ENCODE measurements around the gene SLC7A11.

SLC7A11 gene

GRCh38 chr4:138249132-138249531, 7.0 kb upstream of the SLC7A11 start:
- no peak overlapping the region for H3K4me2 ChIP-seq (ENCODE audit: low read depth, low read length)

GRCh38 chr4:138248058-138248457, 5.9 kb upstream of the SLC7A11 start:
- Histone ChIP-seq H3K9me3 (replicated peaks; ENCODE audit: insufficient read depth, low read length) (no peaks in the 10 kb centered on the region), H3K36me3 (replicated peaks; ENCODE audit: insufficient read depth, low read length) (no peaks in the 10 kb centered on the region), H3K27me3 (replicated peaks; ENCODE audit: insufficient read depth, low read length) (no peaks in the 10 kb centered on the region), H3K9ac (ENCODE audit: low read length) (no peak overlapping the region), H3F3A (ENCODE audit: insufficient read depth, low read length) (no peaks in the 10 kb centered on the region), H2AFZ (ENCODE audit: low read length) (no peak overlapping the region), H3K9me2 (replicated peaks; ENCODE audit: insufficient read depth, low read length) (no peaks in the 10 kb centered on the region), H3K27ac (ENCODE audit: low read length) (no peak overlapping the region), H3K4me1 (ENCODE audit: low read length) (no peaks in the 10 kb centered on the region), H3K4me2 (ENCODE audit: low read depth, low read length) (no peak overlapping the region), H4K20me1 (ENCODE audit: insufficient read depth, low read length) (no peaks in the 10 kb centered on the region), H3K79me2 (ENCODE audit: low read length) (no peaks in the 10 kb centered on the region), H3K4me3 (ENCODE audit: low read length) (no peak overlapping the region)
- DNase-seq, result no peak
- no peak for TF ChIP-seq EZH2phosphoT487 (IDR thresholded peaks at IDR 0.05; ENCODE audit: low read length)

More at GRCh38 chr4:138249132-138249531, 7.0 kb upstream of the SLC7A11 start:
- Histone ChIP-seq H4K20me1 (ENCODE audit: insufficient read depth, low read length) (no peaks in the 10 kb centered on the region), H3K4me1 (ENCODE audit: low read length) (no peaks in the 10 kb centered on the region), H3K27ac (ENCODE audit: low read length) (no peak overlapping the region), H3F3A (ENCODE audit: insufficient read depth, low read length) (no peaks in the 10 kb centered on the region), H3K4me3 (ENCODE audit: low read length) (no peak overlapping the region), H3K36me3 (replicated peaks; ENCODE audit: insufficient read depth, low read length) (no peaks in the 10 kb centered on the region), H3K9ac (ENCODE audit: low read length) (no peak overlapping the region), H3K9me3 (replicated peaks; ENCODE audit: insufficient read depth, low read length) (no peaks in the 10 kb centered on the region), H3K9me2 (replicated peaks; ENCODE audit: insufficient read depth, low read length) (no peaks in the 10 kb centered on the region), H2AFZ (ENCODE audit: low read length) (no peak overlapping the region), H3K79me2 (ENCODE audit: low read length) (no peaks in the 10 kb centered on the region), H3K27me3 (replicated peaks; ENCODE audit: insufficient read depth, low read length) (no peaks in the 10 kb centered on the region)
- no peak for TF ChIP-seq CTCF (IDR thresholded peaks at IDR 0.05; ENCODE audit: low read length)
- no peak for TF ChIP-seq EZH2 (optimal IDR thresholded peaks at IDR 0.05; ENCODE audit: low read depth, low read length)
- TF ChIP-seq EZH2phosphoT487 (IDR thresholded peaks at IDR 0.05; ENCODE audit: low read length), result no peak
- no peak for DNase-seq

GRCh38 chr4:138247643-138248042, 5.5 kb upstream of the SLC7A11 start:
- no peak for DNase-seq
- no peaks in the 10 kb centered on the region for H4K20me1 ChIP-seq (ENCODE audit: insufficient read depth, low read length)
- H3F3A ChIP-seq (ENCODE audit: insufficient read depth, low read length), result peaks cover 4% of the 10 kb centered on the region
- H3K4me2 ChIP-seq (ENCODE audit: low read depth, low read length), result no peak overlapping the region
- no peak overlapping the region for H3K27ac ChIP-seq (ENCODE audit: low read length)
- no peaks in the 10 kb centered on the region for H3K4me1 ChIP-seq (ENCODE audit: low read length)
- no peaks in the 10 kb centered on the region for H3K9me3 ChIP-seq (replicated peaks; ENCODE audit: insufficient read depth, low read length)
- H3K27me3 ChIP-seq (replicated peaks; ENCODE audit: insufficient read depth, low read length), result no peaks in the 10 kb centered on the region
- no peak overlapping the region for H3K9ac ChIP-seq (ENCODE audit: low read length)
- H3K9me2 ChIP-seq (replicated peaks; ENCODE audit: insufficient read depth, low read length), result no peaks in the 10 kb centered on the region
- TF ChIP-seq EZH2phosphoT487 (IDR thresholded peaks at IDR 0.05; ENCODE audit: low read length) (no peak), EZH2 (optimal IDR thresholded peaks at IDR 0.05; ENCODE audit: low read depth, low read length) (no peak), CTCF (IDR thresholded peaks at IDR 0.05; ENCODE audit: low read length) (no peak)
- no peaks in the 10 kb centered on the region for H3K79me2 ChIP-seq (ENCODE audit: low read length)
- H2AFZ ChIP-seq (ENCODE audit: low read length), result no peak overlapping the region
- H3K36me3 ChIP-seq (replicated peaks; ENCODE audit: insufficient read depth, low read length), result no peaks in the 10 kb centered on the region
- H3K4me3 ChIP-seq (ENCODE audit: low read length), result no peak overlapping the region

- no peak overlapping the region for H3K4me3 ChIP-seq (ENCODE audit: low read length)
- no peaks in the 10 kb centered on the region for H3K36me3 ChIP-seq (replicated peaks; ENCODE audit: insufficient read depth, low read length)
- peaks cover 13% of the 10 kb centered on the region for H3F3A ChIP-seq (ENCODE audit: insufficient read depth, low read length)
- no peak overlapping the region for H3K9ac ChIP-seq (ENCODE audit: low read length)
- no peaks in the 10 kb centered on the region for H3K27me3 ChIP-seq (replicated peaks; ENCODE audit: insufficient read depth, low read length)
- DNase-seq, result no peak
- TF ChIP-seq EZH2 (optimal IDR thresholded peaks at IDR 0.05; ENCODE audit: low read depth, low read length), result no peak
- no peak for TF ChIP-seq EZH2phosphoT487 (IDR thresholded peaks at IDR 0.05; ENCODE audit: low read length)
- no peak for TF ChIP-seq CTCF (IDR thresholded peaks at IDR 0.05; ENCODE audit: low read length)
- no peaks in the 10 kb centered on the region for H3K4me1 ChIP-seq (ENCODE audit: low read length)
- H3K9me3 ChIP-seq (replicated peaks; ENCODE audit: insufficient read depth, low read length), result no peaks in the 10 kb centered on the region
- no peaks in the 10 kb centered on the region for H4K20me1 ChIP-seq (ENCODE audit: insufficient read depth, low read length)
- H3K27ac ChIP-seq (ENCODE audit: low read length), result no peak overlapping the region
- 0 out of 2 replicates have a peak, but pooled peaks cover 4% of the 10 kb centered on the region for H3K79me2 ChIP-seq (ENCODE audit: low read length)
- H2AFZ ChIP-seq (ENCODE audit: low read length), result no peak overlapping the region
- no peaks in the 10 kb centered on the region for H3K9me2 ChIP-seq (replicated peaks; ENCODE audit: insufficient read depth, low read length)
- H3K4me2 ChIP-seq (ENCODE audit: low read depth, low read length), result no peak overlapping the region
Measured at GRCh38 chr4:138243369-138243768, 1.2 kb upstream of the SLC7A11 start.

All from MM.1S (cell line).